Smooth muscle cell (in vitro differentiated cells): ENCODE measurements around the gene DNMT3A. TPM values are rescaled to one million over a fixed set of nuclear protein-coding genes. Genes with fewer than 3 reads are reported as not detected.

ENCODE experiments used
- DNase-seq: peaks from one replicate; lab custom pipeline; 2025; ENCODE audit not compliant: unreplicated experiment; lab: John Stamatoyannopoulos, UW
- H2AFZ ChIP-seq: fragments of 200-600 bp; sonication (generic); 2 replicates; pipeline ENCODE4 v1.6.0; 2016; ENCODE audit warnings: antibody characterized with exemption, low read depth, mild to moderate bottlenecking
- H3F3A ChIP-seq: fragments of 200-600 bp; sonication (generic); 2 replicates; pipeline ENCODE4 v1.6.0; 2017; ENCODE audit warnings: antibody characterized with exemption, low read depth
- H3K27ac ChIP-seq: fragments of 200-600 bp; sonication (generic); 2 replicates; pipeline ENCODE4 v1.5.1; 2016; ENCODE audit warnings: low read depth, mild to moderate bottlenecking
- H3K27me3 ChIP-seq: fragments of 200-600 bp; sonication (generic); 2 replicates; pipeline ENCODE4 v1.6.1; 2016; ENCODE audit warnings: low read depth, mild to moderate bottlenecking
- H3K36me3 ChIP-seq: fragments of 200-600 bp; sonication (generic); 2 replicates; pipeline ENCODE4 v1.5.1; 2016; ENCODE audit warnings: low read depth
- H3K4me1 ChIP-seq: fragments of 200-600 bp; sonication (generic); 2 replicates; pipeline ENCODE4 v1.5.1; 2016; ENCODE audit warnings: low read depth
- H3K4me2 ChIP-seq: fragments of 200-600 bp; sonication (generic); 2 replicates; pipeline ENCODE4 v1.6.0; 2016; ENCODE audit warnings: mild to moderate bottlenecking
- H3K4me3 ChIP-seq: fragments of 200-600 bp; sonication (generic); 2 replicates; pipeline ENCODE4 v1.5.1; 2016; ENCODE audit warnings: mild to moderate bottlenecking
- H3K79me2 ChIP-seq: fragments of 200-600 bp; sonication (generic); 2 replicates; pipeline ENCODE4 v1.6.0; 2016; ENCODE audit warnings: low read depth, mild to moderate bottlenecking
- H3K9ac ChIP-seq: fragments of 200-600 bp; sonication (generic); 2 replicates; pipeline ENCODE4 v1.6.0; 2016; ENCODE audit warnings: low read depth
- H3K9me3 ChIP-seq: fragments of 200-600 bp; sonication (generic); replicated peaks from 2 replicates; pipeline ENCODE4 v1.5.1; 2016; ENCODE audit warnings: low read depth
- H4K20me1 ChIP-seq: fragments of 200-600 bp; sonication (generic); 2 replicates; pipeline ENCODE4 v1.6.0; 2016; ENCODE audit warnings: low read depth
- WGBS: methylation state at CpG from one replicate; pipeline ENCODE4 v1.1.7; 2016; ENCODE audit warnings: low lambda C conversion rate; 5-methylcytosine and 5-hydroxymethylcytosine counted together
- polyA plus RNA-seq: library from polyadenylated mRNA; unstranded; fragments of >200 nt; fragmentation: Nextera tagmentation; extraction: Ambion mirVana; gene quantifications from 2 replicates; pipeline ENCODE4 v1.2.1, GENCODE V29; 2016
- total RNA-seq: library from RNA; depleted of rRNA; stranded (reverse); fragments of >200 nt; gene quantifications from 2 replicates; pipeline ENCODE4 v1.2.3, GENCODE V29; 2014
- TF ChIP-seq, protein P1 (sequence below): fragments of 200-600 bp; sonication (generic); IDR thresholded peaks from 2 replicates; pipeline ENCODE4 v1.5.1; 2017; ENCODE audit warnings: borderline replicate concordance, mild to moderate bottlenecking, antibody characterized with exemption; ENCODE audit not compliant: insufficient read depth, poor library complexity, severe bottlenecking

The DNMT3A gene
- total and polyA plus RNA-seq, 2 experiments from 2014 or later, result 16.4 to 19.9 TPM

DNA sequence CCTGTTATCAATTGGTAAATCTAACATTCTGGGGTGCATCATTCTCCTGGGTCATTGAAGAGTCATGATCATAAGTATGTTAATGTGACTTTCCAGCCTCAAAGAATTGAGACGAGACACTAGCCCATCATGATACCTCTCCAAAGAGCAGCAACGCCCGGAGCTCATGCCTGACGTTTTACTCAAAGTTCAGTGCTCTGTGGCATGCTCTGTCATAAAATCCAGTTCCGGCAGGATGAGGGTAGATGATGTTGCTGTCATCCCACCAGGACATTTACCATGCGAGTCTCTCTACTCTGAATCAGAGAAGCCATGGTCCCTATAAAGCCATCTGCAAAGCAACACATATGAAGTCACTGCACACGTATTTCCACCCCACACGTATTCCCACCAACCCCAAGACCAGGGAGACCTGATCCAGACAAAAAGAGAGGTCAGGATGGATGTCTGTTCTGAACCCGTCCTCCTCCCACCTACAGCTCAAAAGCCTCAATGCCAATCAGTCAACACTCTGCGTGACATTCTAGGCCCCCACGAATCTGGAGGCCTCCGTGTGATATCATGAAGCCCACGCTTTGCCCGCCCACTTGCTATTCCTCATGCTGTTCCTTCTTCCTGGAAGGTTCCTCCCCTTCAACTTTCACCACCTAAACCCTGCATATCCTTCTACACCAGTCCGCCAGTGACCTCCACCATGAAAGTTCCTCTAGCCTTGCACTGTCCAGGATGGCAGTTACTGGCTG lies 85.8 kb downstream of the DNMT3A start:
- WGBS, result 63% methylated on average over 15 of the region's 15 CpGs
- Histone ChIP-seq H3K79me2 (no peaks in the 10 kb centered on the region), H3K27me3 (no peaks in the 10 kb centered on the region), H3K9me3 (no peaks in the 10 kb centered on the region), H3K4me2 (no peak overlapping the region), H3K9ac (peak overlapping the region; percentile 55), H3F3A (peaks cover 6% of the 10 kb centered on the region), H3K4me3 (no peak overlapping the region), H3K36me3 (no peaks in the 10 kb centered on the region), H4K20me1 (no peaks in the 10 kb centered on the region), H3K4me1 (peaks cover 48% of the 10 kb centered on the region), H3K27ac (peak overlapping the region; percentile 81), H2AFZ (no peak overlapping the region)
- TF ChIP-seq, protein P1, sequence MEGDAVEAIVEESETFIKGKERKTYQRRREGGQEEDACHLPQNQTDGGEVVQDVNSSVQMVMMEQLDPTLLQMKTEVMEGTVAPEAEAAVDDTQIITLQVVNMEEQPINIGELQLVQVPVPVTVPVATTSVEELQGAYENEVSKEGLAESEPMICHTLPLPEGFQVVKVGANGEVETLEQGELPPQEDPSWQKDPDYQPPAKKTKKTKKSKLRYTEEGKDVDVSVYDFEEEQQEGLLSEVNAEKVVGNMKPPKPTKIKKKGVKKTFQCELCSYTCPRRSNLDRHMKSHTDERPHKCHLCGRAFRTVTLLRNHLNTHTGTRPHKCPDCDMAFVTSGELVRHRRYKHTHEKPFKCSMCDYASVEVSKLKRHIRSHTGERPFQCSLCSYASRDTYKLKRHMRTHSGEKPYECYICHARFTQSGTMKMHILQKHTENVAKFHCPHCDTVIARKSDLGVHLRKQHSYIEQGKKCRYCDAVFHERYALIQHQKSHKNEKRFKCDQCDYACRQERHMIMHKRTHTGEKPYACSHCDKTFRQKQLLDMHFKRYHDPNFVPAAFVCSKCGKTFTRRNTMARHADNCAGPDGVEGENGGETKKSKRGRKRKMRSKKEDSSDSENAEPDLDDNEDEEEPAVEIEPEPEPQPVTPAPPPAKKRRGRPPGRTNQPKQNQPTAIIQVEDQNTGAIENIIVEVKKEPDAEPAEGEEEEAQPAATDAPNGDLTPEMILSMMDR, result no peak
- DNase-seq, result no peak

DNA sequence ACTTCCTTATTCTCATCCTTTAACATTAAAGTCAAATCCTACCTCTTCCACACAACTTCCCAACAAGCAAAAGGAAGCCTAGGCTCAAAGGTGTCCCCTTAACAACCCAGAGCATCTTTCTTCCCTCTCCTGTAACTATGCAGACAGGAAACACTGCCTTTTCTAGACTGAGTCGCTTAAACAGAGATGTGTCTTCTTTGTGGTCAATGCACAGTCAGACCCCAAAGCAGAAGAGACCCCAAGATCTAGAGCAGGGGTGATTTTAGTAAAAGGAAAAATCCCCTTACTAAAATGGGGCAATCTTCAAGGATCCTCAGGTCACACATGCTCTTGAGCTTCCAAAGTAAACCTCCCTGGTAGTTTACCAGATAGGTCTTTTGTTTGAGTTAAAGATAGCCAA lies 86.8 kb downstream of the DNMT3A start:
- TF ChIP-seq, protein P1, result no peak
- WGBS, result 97% methylated on average over 1 of the region's 1 CpG
- H3K79me2 ChIP-seq, result no peaks in the 10 kb centered on the region
- peaks cover under 1% of the 10 kb centered on the region for H4K20me1 ChIP-seq
- no peak overlapping the region for H3K4me3 ChIP-seq
- no peaks in the 10 kb centered on the region for H3K36me3 ChIP-seq
- H3K4me2 ChIP-seq, result no peak overlapping the region
- no peak for DNase-seq
- H3K9me3 ChIP-seq, result no peaks in the 10 kb centered on the region
- H3K9ac ChIP-seq, result no peak overlapping the region
- H3K27ac ChIP-seq, result no peak overlapping the region
- no peaks in the 10 kb centered on the region for H3K27me3 ChIP-seq
- no peak overlapping the region for H2AFZ ChIP-seq
- H3F3A ChIP-seq, result peaks cover 6% of the 10 kb centered on the region
- H3K4me1 ChIP-seq, result peaks cover 48% of the 10 kb centered on the region

DNA sequence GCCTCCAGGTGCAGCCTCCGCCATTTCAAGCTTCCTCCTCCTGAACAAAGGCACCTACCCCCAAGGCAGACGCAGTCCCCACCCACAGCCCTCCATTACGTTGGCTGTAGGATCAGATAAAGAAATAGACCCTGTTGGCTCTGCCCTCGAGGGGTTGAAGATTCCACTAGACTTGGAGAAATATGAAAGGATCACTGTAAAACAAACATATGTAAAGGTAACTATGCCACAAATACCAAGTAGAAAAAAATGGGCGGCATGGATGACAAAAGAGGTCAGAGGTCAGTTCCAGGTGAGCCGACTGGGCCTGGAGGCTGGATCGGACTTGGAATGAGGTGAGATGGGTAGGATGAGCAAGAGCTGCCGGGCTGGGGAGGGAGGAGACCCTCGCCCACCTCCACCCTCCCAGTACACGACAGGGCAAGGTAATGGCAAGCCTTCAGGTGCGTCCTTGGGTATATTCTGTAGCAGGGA lies 88.5 kb downstream of the DNMT3A start:
- DNase-seq, result no peak
- H3K4me3 ChIP-seq, result peak overlapping the region; percentile 63
- TF ChIP-seq, protein P1, result no peak
- peaks cover 6% of the 10 kb centered on the region for H3F3A ChIP-seq
- no peaks in the 10 kb centered on the region for H3K27me3 ChIP-seq
- peak overlapping the region; percentile 79 for H3K27ac ChIP-seq
- peaks cover 15% of the 10 kb centered on the region for H3K79me2 ChIP-seq
- H3K9ac ChIP-seq, result peak overlapping the region; percentile 92
- 60% methylated on average over 11 of the region's 11 CpGs for WGBS
- H3K4me2 ChIP-seq, result peak overlapping the region; percentile 97
- no peaks in the 10 kb centered on the region for H3K9me3 ChIP-seq
- H3K36me3 ChIP-seq, result no peaks in the 10 kb centered on the region
- peaks cover 40% of the 10 kb centered on the region for H3K4me1 ChIP-seq
- peaks cover 12% of the 10 kb centered on the region for H4K20me1 ChIP-seq
- H2AFZ ChIP-seq, result no peak overlapping the region
